ENCODE data around the gene MYO7A.

MYO7A gene

GRCh38 chr11:77213589-77214428 is 85.8 kb downstream of the MYO7A start:
- DNase-seq (ENCODE audit: low spot score), result no peak

- no peak for DNase-seq (ENCODE audit: low spot score)
Measured at GRCh38 chr11:77214557-77214956, 86.5 kb downstream of the MYO7A start.

- DNase-seq (ENCODE audit: low spot score), result no peak
Measured at GRCh38 chr11:77215106-77215505, 87.1 kb downstream of the MYO7A start.

GRCh38 chr11:77217156-77217555 is 89.1 kb downstream of the MYO7A start:
- DNase-seq (ENCODE audit: low spot score), result no peak

- DNase-seq (ENCODE audit: low spot score), result no peak
Measured at GRCh38 chr11:77223797-77224196, 95.8 kb downstream of the MYO7A start.

GRCh38 chr11:77230878-77231605 is 103.0 kb downstream of the MYO7A start:
- DNase-seq (ENCODE audit: low spot score), result no peak

GRCh38 chr11:77231800-77232199 is 103.8 kb downstream of the MYO7A start:
- DNase-seq (ENCODE audit: low spot score), result no peak

GRCh38 chr11:77232242-77232641 is 104.2 kb downstream of the MYO7A start:
- DNase-seq (ENCODE audit: low spot score), result no peak

- no peak for DNase-seq (ENCODE audit: low spot score)
Measured at GRCh38 chr11:77233011-77233410, 105.0 kb downstream of the MYO7A start.

- DNase-seq (ENCODE audit: low spot score), result no peak
Measured at GRCh38 chr11:77236901-77237300, 108.9 kb downstream of the MYO7A start.

- DNase-seq (ENCODE audit: low spot score), result no peak
Measured at GRCh38 chr11:77244277-77245027, 116.4 kb downstream of the MYO7A start.

- DNase-seq (ENCODE audit: low spot score), result no peak
Measured at GRCh38 chr11:77249427-77249826, 121.4 kb downstream of the MYO7A start.

GRCh38 chr11:77250881-77251640 is 123.0 kb downstream of the MYO7A start:
- DNase-seq (ENCODE audit: low spot score), result no peak

- no peak for DNase-seq (ENCODE audit: low spot score)
Measured at GRCh38 chr11:77252555-77253270, 124.7 kb downstream of the MYO7A start.

GRCh38 chr11:77253690-77254089 is 125.6 kb downstream of the MYO7A start:
- no peak for DNase-seq (ENCODE audit: low spot score)

- no peak for DNase-seq (ENCODE audit: low spot score)
Measured at GRCh38 chr11:77259641-77260040, 131.6 kb downstream of the MYO7A start.

- no peak for DNase-seq (ENCODE audit: low spot score)
Measured at GRCh38 chr11:77262803-77263202, 134.8 kb downstream of the MYO7A start.

All from globus pallidus (tissue), 1 donor.